GM19324 (cell line): Measurements from ENCODE around the gene LIFR.

ENCODE experiments used
- ATAC-seq: cut with Tn5 transposase; IDR thresholded peaks from one replicate; pipeline ENCODE4 v1.9.1; 2021; ENCODE audit warnings: mild to moderate bottlenecking, moderate library complexity; ENCODE audit not compliant: unreplicated experiment, low FRiP score

LIFR gene

DNA sequence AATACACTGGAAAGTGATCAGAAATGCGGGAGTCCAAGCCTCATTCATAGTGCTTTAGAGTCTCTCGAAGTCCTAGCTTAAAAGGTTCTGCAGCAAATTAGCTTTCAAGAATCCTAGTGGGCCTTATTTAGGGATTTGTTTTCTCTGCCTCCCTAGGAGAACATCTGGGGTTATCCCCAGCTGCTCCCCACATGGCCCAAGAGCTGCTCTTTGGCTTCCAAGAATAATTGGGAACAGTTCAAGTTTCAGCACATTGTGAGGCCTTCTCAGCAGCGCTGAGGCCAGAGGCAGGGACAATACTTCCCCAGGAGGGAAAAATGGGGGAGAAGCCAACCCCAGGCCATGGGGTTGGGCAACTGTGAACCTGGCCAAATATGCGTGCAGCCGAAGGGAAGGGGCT lies 108.7 kb downstream of the LIFR start:
- no peak for ATAC-seq

DNA sequence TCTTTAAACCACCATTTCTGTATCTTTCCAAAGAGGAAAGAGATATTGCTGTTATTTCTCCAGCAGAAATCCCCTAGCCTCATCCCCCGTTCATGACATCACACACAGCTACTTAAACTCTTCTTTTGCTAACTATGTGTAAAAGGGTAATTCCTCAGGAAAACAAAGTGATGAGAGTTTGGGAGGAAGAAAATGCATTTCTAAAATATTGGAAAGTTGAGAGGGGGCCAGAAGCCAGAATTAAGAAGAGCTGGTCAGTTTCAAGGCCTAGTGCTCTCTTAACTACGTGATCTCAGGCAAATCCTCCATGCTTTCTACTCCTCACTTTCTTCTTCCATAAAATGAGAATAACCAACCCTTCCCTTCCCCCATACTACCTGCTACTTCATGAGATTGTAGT lies 109.4 kb downstream of the LIFR start:
- ATAC-seq = no peak

- ATAC-seq = no peak
Observed at GRCh38 chr5:38446029-38446522, 110.4 kb downstream of the LIFR start.

- no peak for ATAC-seq
Observed at GRCh38 chr5:38445374-38446028, 110.9 kb downstream of the LIFR start.

- ATAC-seq = no peak
Observed at GRCh38 chr5:38443390-38443789, 113.1 kb downstream of the LIFR start.

DNA sequence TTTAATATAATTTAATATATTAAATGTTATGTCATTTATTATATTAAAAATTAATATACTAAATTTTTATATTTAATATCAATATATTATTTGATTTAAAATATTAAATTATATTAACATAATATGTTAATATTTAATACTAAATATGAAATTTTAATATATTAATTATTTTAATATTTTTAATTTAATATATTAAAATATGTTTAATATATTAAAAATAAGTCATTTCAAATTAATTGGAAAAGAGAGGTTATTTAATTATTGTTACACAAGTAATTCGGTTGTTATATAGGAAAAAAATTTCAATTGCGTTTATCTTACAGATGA lies 114.2 kb downstream of the LIFR start:
- no peak for ATAC-seq

GRCh38 chr5:38441453-38442246 lies 114.8 kb downstream of the LIFR start:
- peak; percentile 97 for ATAC-seq

GRCh38 chr5:38438757-38439156 lies 117.7 kb downstream of the LIFR start:
- ATAC-seq = no peak

GRCh38 chr5:38434966-38435705 lies 121.3 kb downstream of the LIFR start:
- ATAC-seq = no peak

DNA sequence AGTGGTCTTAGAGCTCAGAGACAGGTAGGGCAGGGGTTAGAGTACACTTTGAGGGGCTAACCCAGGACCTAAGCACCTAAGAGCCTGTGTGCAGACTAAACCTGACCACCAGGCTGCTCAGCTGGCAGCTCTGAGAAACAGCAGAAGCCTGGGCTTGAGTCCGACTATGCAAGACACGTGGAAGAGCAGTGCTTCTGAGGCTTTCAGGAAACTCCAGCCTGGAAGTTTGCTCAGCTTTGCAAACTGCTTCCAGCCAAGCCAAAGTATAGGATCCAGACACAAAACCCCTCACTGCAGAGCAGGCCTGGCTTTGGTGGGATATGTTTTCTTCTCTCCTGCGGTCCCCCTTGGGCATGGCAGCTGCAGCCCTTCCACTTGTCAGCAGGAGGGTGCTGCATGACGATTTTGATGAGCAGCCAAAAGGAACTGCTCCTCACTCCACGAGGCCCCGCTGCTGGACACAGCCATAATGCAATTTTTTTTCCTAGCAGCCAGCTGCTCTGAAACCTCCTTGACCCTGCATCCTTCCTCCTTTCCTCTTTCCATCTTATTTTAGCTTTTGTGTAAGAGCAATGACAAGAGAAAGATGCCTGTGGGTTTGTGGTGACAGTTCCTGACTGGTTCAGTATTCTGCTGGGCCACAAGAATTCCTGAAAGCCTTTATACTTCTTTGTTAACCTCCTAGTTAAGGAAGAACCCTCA lies 123.1 kb downstream of the LIFR start:
- ATAC-seq = no peak

DNA sequence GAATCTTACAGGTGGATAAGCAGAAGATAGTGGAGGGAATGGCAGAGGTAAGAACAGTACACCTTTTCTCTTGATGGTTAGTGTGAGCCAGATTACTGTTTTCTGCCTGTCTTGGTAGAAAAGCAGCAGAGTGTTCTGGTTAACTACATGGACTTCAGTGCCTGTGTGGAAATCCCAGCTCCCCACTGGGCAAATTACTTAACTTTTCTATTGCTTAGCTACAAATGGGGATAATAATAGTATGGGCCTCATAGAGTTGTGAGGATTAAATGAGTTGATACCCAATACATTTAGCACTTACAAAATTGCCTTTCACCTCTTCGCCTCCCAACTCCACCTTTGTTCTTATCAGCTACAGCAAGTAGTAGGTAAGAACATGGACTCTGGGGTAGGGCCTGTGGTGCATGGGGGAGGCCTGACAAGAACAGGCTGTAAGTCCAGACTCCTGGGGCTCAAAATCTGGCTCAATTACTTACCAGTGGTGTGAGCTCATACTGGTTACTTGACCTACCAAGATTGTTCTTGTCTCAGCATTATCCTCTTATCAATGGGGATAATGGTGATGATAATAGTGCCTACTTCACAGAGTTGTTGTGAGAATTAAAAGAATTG lies 125.1 kb downstream of the LIFR start:
- no peak for ATAC-seq

- ATAC-seq = no peak
Observed at GRCh38 chr5:38426986-38427950, 129.2 kb downstream of the LIFR start.

- no peak for ATAC-seq
Observed at GRCh38 chr5:38426490-38426889, 130.0 kb downstream of the LIFR start.
